C4-2B (cell line): ENCODE data around the gene AFF1.

ENCODE experiments used
- ZFX ChIP-seq: fragments of 450-650 bp; IDR thresholded peaks from 2 replicates; pipeline ENCODE4 v1.6.1; 2017
- TF ChIP-seq, protein P1 (sequence below): fragments of 450-650 bp; conservative IDR thresholded peaks from 2 replicates; pipeline ENCODE4 v1.5.1; 2017; ENCODE audit warnings: mild to moderate bottlenecking

DNA sequence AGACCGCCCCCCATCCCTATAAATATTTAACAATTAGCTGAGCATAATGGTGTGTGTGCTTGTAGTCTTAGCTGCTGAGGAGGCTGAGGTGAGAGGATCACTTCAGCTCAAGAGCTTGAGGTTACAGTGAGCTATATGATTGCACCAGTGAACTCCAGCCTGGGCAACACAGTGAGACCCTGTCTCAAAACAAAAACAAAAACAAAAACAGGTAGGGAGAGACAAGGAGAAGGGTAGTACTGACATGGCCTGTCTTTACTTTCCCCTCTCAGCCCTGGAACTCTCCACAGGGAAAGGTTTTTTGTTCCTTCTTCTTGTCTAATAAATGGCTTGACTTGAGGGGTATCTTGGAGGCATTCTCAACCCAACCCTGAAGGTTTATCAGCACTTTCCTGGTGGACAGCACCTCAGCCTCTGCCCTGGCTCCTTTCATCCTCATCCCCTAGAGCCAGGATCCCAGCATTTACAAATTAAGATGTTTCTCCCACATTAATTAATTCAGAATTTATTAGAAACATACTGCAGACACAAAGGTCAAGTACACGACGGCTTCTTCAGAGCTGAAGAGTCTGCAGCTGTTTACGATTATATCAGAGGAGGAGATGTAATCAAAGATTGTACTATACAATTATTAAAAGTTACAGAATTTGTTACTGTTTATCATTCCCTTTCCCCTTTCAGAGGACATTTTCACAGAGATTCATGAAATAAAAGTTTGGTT, 131.8 kb downstream of the AFF1 start:
- TF ChIP-seq, protein P1, sequence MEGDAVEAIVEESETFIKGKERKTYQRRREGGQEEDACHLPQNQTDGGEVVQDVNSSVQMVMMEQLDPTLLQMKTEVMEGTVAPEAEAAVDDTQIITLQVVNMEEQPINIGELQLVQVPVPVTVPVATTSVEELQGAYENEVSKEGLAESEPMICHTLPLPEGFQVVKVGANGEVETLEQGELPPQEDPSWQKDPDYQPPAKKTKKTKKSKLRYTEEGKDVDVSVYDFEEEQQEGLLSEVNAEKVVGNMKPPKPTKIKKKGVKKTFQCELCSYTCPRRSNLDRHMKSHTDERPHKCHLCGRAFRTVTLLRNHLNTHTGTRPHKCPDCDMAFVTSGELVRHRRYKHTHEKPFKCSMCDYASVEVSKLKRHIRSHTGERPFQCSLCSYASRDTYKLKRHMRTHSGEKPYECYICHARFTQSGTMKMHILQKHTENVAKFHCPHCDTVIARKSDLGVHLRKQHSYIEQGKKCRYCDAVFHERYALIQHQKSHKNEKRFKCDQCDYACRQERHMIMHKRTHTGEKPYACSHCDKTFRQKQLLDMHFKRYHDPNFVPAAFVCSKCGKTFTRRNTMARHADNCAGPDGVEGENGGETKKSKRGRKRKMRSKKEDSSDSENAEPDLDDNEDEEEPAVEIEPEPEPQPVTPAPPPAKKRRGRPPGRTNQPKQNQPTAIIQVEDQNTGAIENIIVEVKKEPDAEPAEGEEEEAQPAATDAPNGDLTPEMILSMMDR: no peak
- no peak for TF ChIP-seq ZFX
